COLO668 (cell line): ENCODE data around the gene RNF44.
"Not testable (repeated sequence)": the region's sequence is repeated elsewhere in the genome, so short reads cannot be mapped to it uniquely, and the experiment has no call there.

ENCODE experiments used
- DNase-seq: peaks from one replicate; lab custom pipeline; 2025; ENCODE audit not compliant: unreplicated experiment; lab: John Stamatoyannopoulos, UW

RNF44 gene

DNA sequence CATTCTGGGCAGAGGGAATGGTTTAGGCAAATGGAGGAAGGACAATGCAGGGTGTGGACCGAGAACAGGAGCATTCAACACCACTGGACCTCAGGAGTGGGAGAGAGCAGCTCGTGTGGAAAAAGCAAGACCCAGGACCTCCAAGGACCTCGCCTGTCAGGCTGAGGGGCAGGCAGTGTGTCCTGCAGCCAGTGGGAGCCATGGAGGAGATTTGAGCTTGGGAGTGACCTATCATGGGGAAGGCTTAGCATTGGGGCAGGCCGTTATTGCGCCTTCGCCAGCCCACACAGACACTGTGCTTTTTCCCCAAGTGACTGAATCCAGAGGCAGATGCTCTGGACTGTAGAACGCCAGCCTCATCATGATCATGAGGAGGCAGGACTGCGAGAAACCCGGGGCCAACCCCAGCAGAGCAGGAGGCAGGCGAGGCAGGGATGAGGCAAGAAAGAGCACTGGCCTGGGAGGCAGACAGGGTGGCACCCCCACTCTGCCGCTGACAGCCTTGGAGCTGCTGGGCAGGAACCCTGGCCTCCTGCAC lies 15.2 kb upstream of the RNF44 start:
- DNase-seq, result no peak

DNA sequence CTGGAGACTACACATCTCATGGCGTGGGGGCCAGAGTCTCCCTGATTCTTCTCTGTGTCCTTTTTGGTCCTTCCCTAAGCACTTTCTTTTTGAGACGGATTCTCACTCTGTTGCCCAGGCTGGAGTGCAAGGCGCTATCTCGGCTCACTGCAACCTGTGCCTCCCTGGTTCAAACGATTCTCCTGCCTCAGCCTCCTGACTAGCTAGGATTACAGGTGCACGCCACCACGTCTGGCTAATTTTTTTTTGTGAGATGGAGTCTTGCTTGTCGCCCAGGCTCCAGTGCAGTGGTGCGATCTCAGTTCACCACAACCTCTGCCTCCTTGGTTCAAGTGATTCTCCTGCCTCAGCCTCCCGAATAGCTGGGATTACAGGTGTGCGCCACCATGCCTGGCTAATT lies 13.7 kb upstream of the RNF44 start:
- DNase-seq, result not testable (repeated sequence)

DNA sequence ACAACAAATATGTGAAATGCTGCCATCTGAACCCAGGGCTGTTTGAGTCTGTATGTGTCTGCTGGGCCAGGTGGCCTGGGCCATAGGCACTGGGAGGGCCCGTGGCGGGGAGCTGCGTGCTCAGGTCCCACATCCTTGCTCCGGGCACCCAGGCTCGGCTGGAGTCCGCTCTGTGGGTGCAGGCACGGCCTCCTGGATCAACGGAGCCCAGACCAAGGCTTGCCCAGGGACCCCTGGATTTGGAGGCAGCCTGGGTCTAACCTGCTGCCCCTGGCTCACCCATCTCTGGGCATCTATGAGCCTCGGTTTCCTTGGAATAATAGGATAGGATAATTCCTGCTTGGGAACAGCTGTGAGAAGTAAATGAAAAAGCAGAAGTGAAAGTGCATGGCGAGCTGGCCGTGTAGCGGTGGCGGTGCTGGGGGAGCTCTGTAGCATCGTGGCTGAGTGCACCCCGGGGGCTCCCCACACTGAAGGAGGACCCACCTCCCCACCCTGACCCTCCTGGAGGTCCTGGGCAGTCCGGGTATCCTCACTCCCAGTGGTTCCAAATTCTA lies 13.2 kb upstream of the RNF44 start:
- no peak for DNase-seq

DNA sequence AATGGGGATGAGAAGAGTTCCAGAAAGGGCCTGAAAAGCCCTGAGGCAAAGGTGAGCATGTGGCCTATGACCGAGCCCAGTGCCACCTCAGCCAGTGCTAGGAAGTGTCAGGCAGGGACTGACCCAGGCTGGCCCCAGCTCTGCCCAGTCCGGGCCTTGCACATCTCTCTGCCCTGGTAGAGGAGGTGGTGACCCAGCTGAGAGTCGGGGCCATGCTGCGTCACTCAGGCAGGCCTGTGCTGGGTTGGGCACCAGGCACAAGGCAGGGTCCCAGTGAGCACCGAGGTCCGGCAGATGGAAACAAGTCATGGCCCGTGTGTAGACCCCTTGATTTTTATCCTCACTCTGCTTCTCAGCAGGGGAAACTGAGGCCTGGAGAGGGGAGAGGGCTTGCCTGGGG lies 12.7 kb upstream of the RNF44 start:
- DNase-seq, result no peak

DNA sequence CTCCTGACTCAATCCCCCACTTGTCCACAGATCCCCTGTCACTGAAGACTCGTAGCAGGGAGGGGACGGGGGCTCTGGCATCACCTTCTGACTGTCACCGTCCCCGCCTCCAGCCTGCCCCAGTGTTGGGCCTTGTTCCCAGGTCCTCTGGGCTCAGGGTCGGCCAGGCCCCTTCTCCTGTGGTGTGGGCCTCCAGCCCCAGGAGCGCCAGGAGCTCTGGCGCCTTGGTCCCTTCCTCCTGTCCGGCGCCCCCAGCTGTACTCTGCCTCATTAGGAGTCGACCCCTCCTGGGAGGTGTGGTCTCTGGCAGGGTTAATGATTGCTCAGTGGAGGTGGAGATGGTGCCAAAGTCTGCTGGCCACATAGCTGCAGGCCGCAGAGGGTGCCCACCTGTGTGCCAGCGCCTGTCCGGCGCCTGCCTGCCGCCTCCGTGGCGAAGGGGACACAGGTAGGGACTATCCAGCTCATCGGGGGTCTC lies 11.8 kb upstream of the RNF44 start, which contains the start of gene CDHR2:
Gene CDHR2, plus strand, starts transcription at position 376 of the 478 bp plus-strand sequence. CDS start 16,011 bp downstream, outside the sequence.
- no peak for DNase-seq

DNA sequence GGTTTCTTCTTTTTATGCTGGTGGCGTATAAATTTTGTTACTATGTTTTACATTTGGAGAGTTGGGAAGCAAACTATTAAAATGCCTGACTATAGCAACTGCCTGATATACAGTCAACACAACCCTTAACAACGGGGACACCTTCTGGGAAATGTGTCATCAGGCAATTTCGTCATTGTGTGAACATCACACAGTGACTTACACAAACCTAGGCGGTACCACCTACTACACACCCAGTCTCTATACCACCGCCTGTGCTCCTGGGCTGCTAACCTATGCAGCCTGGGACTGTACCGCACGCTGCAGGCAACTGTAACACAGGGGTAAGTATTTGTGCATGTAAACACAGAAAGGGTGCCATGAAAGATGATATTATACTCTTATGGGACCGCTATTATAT lies 10.6 kb upstream of the RNF44 start:
- DNase-seq, result peak; percentile 7

DNA sequence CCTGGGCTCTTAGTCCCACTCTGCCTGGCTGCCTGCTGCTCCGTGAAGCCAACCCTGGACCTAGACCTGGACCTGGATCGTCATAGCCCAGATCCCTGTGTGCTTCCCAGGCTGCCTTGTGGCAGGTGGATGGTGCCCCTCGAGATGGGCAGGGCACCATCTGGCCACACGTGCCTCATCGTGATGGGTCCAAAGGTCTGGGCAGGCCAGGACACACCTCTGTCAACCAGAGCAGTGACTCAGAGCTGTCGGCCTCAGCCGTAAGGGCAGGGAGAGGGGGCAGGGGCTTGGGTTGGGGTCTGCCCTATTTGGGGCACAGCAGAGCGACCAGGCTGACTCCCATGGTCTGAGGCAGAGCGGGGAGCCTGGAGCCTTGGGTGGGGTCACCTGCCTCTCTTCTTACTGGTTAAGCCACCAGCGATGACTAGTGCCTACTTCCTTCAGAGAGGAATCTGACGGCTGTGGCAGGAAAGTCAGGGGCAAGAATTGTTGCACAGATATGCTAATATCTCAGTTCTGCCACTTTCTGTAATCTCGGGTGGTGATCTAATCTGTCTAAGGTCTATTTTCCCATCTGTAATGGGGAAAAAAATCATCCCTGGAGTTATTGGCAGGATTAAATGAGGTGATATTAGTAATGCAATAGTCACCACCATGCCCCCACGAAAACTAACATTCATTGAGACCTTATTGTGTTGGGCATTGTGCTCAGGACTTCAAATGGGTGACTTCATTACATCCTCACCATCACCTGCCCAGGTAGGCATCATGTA lies 8.7 kb upstream of the RNF44 start:
- peak; percentile 77 for DNase-seq

DNA sequence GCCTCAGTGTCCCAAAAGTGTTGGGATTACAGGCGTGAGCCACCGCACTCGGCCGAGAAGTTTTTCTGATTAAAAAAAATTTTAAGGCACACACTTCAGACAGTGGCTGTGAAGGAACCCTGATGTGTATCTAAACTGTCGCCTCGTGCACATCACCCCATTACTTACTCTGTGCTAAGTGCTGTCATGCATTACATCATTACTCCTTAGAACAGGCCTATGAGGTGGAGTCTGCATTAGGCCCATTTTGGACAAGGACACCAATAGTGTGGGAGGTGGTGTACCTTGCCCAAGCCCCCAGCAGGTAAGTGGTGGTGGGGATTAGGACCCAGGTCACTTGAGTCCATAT lies 8.2 kb upstream of the RNF44 start:
- no peak for DNase-seq

DNA sequence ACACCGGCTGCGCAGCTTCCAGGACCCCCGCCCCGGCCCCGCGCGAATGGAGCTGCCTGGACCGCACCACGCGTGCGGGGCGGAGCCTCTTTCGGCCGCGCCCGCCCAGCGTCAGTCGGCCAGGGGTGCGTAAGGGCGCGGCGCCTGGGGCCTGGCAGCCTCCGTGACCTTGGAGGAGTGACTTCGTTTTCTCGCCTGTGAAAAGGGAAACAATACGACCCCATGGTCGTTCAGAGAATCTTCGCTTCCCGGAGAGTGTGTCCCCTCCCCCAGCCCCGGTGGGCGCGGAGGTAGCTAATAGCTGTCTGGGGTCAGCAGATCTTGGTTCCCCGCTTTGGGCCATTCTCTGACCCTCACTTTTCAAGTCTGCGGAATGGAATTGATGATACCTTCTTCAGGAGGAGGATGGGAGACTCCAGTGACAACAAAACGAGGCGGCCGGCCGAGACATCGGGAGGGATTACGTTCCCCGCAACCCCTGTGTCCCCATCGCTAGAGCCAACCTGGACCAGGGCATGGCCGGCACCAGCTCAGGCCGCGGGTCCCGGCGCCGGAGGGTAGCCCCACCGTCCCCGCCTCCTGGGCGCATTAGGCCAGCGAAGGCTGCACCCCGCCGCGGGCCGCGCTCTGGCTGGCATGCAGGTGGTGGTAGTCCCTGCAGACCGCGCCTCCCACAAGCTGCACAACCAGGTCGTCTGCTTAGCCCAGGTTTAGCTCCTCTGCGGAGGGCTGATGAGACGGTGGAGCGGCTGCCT lies 6.4 kb upstream of the RNF44 start:
- DNase-seq, result peak; percentile 80

DNA sequence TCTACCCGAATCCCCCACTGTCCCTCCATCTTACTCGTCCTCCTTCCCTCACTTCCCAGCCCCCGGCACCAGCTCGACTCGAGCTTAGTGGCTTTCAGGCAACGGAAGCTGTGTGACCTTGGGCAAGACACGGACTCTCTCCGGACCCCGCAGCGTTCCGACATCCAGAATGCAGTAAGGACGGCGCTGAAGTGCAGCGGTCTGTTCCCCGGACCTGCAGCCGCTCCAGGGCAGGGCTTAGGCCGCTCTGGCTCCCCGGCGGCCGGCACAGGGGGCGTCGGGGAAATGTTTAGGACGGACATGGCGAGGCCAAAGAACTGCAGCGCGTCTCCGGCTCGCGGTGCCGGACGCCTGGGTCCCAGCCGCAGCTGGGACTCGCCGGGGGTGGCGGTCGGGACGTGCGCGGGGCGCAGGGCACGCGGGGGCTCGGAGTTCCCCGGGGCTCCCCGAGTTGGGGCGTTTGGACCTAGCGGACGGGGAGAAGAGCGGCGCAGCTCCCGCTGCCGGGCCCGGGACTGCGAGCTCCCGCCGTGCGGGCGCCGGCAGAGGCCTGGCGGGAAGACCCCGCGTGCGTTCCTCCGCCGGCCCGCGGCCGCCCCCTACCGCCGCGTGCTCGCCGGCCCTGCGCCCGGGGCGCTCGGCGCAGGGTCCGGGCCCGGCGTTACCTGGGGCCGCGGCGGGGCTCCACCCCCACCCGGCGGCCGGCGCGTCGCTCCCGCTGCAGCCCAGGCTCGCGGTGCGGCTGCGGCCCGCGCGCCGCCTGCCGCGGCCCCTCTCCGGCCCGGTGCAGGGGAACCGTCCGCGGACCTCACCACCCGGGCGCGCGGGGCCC lies 5.6 kb upstream of the RNF44 start:
- peak; percentile 74 for DNase-seq

DNA sequence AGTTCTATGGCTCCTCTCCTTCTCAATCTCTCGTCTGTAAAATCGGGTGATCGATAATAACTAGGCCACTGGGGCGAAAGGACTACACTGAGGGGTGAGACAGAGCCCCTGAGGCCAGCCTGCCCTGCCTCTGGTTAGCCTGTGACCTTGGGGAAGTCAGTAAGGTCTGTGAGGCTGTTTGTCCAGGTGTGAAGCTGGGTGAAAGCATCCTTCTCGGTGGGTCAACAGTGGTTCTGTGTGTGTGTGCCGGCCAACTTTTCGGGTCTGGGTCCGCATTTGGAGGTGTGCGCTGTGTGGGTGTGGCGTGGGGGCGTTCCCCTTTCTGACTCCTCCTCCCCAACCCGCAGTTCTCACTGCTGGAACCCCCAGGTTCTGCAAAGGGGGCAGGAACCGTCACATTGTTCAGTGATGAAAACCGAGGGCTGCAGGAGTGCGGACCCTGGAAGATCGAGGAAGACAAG lies 5.0 kb upstream of the RNF44 start:
- DNase-seq, result peak; percentile 19

DNA sequence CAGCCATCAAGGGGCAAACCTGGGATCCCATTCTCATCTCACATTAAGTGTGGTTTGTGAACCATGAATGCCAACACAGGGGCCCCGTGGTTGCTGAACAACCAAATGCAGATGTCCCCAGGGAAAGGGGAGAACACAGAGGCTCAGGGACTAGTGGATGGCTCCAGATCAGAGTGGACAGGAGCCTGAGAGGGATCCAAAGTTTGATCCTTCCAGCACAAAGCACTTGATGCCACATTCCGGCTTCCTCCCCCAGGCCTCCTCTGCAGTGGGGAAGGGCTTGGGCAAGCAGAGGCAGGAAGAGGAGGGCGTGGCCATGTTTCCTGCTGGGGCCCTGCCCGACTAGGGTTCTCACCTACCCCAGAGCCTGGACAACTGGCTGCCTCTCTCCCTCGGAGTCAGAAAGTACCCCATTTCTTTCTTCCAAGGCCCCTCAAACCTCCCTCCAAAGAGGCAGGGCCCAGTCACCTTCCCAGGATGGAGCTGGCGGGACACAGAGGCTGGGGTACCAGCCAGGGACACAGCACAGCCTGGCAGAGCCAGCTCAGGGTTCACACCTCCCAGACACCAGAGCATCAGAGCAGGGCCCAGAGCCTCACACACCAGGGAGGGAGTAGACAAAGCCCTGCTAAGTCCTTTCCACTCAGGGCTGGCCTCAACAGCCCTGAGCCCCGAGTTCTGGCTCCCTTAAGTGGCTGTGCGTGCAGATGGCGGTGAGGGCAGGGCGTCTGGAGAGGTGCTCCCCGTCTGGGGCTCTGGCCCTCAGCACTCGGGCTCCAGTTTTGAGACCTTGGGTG lies 4.3 kb upstream of the RNF44 start:
- DNase-seq, result peak; percentile 52

DNA sequence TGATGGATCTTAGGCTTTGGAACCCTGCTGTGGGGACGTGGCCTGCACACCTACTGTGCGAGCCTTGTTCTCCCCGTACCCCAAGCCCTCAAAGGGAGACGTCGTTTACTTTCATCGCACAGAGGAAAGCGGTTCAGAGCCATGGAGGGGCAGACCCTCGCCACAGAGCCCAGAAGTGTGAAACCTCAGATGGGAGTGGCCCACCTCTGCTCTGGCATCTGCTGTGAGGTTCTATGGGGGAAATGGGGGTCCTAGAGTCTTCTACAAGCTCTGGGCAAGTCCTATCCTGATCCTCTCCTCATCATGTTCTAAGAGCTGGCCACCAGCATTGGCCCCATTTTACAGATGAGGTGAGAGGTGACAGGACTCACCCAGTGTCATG lies 3.7 kb upstream of the RNF44 start:
- DNase-seq, result no peak

DNA sequence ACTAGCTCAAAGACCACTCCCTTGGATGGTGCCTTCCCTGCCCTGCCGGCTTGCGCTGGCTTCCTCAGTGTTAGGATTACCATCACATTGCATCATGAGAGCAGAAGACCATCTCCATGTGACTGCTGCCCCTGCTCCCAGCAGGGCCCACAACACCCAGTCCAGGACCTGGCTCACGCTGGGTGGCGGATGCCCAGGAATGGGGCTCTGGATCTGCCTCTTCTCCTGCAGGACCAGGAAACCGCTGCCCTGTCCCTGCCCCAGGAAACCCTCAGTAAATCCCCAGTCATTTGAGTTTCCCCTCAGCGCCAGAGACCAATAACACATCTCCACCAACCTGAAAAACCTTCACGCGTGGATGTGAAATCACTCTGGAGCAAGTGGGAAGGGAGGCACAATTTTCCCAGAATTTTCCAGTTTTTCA lies 3.3 kb upstream of the RNF44 start:
- DNase-seq, result no peak

DNA sequence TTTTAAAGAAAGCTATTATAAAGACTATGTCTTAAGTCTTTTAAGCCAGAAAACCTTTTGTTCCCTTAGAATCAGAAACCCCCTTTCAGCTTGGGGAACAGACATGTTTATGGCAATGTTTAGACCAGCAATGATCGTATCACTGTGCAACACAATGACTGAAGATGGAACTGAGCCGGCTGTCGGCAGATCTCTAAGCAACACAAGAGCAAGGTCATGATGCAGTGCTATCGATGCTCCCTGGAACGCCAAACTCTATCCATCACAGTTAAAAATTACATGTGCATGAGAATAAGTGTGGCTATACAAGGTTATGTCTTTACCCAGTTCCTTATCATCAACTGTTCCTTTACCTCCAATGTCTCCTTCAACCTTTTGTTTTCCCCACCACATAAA lies 1.8 kb upstream of the RNF44 start:
- no peak for DNase-seq

DNA sequence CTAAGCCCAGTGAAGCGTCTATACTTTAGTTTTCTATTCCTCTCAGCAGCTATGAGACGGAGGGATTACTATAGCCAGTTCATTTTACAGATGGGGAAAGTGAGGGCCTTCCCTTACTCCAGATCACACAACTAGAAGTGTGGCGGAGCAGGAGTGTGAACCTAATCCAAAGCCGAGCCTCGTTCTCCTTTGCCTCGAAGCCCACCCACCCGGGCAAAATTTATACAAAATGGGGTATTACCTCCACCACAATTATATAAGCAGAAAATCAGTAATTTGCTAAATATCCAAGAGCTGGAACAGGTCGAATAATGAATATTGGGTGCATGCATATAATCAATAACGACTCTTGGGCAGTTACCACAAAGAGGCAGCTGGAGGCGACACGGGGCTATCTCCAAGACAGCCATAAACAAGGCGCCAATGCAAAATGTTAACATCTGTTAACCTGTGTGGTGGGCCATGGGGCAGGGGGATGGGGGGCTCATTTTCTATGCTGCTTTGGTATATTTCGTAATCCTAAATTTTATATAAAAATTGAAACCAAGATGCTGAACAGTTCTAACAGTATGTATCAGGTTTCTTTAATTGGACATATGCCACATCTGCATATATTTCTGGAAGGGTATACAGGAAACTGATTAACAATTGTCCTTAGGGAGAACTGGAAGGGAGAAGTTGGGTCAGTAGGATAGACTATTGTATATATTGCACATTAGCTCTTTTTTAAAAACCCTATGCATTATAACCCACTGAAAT lies 1.2 kb upstream of the RNF44 start:
- DNase-seq, result no peak

DNA sequence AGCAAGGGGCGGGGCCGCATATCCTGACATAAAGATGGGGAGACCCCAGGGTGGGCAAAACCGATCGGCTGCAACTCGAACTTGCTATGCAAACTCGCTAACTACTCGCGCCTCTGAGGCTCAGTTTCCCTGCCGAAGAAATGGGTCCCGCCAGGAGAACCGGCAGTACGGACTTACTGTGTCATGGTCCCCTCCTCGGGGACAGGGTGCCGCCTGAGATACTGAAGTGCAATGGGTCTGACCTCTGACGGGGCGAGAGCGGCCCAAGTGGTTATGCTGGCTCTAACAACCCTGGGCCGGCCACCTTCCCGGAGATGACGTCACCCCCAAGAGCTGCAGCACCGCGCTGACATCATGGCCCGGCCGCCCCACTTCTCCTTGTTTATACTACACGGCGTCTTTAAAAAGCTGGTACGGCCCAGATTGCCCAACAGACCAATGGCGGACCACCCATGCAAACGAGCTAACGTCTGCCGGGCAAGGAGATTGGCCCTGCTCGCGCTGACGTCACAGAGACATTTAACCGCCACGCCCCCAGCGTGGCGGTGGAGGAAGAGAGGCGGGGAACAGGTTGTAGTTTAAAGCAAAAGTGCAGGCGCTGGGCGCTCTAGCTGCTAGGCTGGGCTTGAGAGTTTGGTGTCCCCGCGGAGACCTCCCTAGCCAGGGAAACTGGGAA lies 490 bp upstream of the RNF44 start:
- peak; percentile 94 for DNase-seq

DNA sequence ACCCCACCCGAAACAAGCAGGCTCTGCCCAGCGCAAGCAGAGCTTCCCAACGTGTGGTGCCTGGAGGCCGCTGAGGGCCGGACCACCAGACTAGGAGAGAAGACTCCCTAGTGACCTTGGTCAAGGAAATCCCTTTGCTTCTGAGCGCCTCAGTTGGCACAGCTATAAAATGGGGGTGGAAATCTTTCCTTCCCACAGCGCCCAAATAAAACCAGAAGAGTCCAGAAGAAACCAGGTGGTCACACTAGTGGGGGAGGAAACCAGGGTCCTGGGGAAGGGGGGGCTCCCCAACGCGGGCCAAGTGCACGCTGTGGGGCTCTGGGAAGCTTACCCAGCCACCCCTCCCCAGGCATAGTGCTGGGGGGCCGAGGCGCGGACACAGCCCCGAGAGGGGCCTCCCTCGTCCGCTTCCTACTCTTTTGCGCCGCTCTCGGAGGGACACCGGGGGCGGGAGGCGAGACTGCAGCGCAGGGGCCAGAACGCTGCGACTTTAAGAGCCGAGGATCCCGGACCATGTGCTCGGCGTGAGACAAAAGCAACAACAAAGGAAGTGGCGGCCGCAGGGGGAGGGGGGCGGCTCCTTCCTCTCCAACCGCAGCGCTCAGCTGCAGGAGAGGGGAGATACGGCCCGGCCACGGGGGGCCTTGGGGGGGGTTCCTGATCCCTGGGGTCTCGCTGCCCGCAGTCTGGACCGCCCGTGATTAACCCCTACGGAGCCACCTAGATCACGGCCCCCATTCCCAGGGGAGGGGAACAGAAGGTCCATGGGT lies 885 bp downstream of the RNF44 start:
- peak; percentile 65 for DNase-seq
